ENCODE results near the gene TRAPPC13.
"Not testable (repeated sequence)": the region's sequence is repeated elsewhere in the genome, so short reads cannot be mapped to it uniquely, and the experiment has no call there.

Gene TRAPPC13, protein sequence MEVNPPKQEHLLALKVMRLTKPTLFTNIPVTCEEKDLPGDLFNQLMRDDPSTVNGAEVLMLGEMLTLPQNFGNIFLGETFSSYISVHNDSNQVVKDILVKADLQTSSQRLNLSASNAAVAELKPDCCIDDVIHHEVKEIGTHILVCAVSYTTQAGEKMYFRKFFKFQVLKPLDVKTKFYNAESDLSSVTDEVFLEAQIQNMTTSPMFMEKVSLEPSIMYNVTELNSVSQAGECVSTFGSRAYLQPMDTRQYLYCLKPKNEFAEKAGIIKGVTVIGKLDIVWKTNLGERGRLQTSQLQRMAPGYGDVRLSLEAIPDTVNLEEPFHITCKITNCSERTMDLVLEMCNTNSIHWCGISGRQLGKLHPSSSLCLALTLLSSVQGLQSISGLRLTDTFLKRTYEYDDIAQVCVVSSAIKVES

GRCh38 chr5:65624571-65625555 is at the start of gene TRAPPC13, which contains the start of gene SHLD3:
TSS of gene TRAPPC13 (plus strand) at chr5:65625027. CDS start at chr5:65625061, 34 bp downstream.
TSS of gene SHLD3 (plus strand) at chr5:65625027. CDS start at chr5:65629588, 4,561 bp downstream.
- no peak for TF ChIP-seq Cebpa-rat (IDR thresholded peaks at IDR 0.05)
- H3K27ac ChIP-seq: peak within 1 kb of the TSS; percentile 71 to 93 (median 86)
- peaks cover 0 to 20% (median 6%) of the 10 kb centered on the region in 11 experiments; a peak in 8 of 22 replicates for H4K20me1 ChIP-seq
- no peaks in the 10 kb centered on the region for H3K9me3 ChIP-seq (replicated peaks in 1 of 11)
- peak within 1 kb of the TSS; percentile 80 to 98 (median 93) for H3K4me2 ChIP-seq
- no peaks in the 10 kb centered on the region for H3K27me3 ChIP-seq
- H3K4me3 ChIP-seq: peak within 1 kb of the TSS; percentile 67 to 93 (median 78)
- H3K36me3 ChIP-seq: peaks cover 13 to 28% (median 18%) of the 10 kb centered on the region in 11 experiments
- H3K4me1 ChIP-seq: peaks cover 24 to 41% (median 38%) of the 10 kb centered on the region in 10 experiments
- peak within 1 kb of the TSS; percentile 79 to 92 (median 86) for H3K9ac ChIP-seq

GRCh38 chr5:65577141-65577540 is 47.7 kb upstream of the TRAPPC13 start:
- TF ChIP-seq Cebpa-rat (IDR thresholded peaks at IDR 0.05): no peak
- H4K20me1 ChIP-seq: peaks cover 0 to 20% (median 5%) of the 10 kb centered on the region in 11 experiments; a peak in 5 of 22 replicates
- H3K4me1 ChIP-seq: peaks cover 0 to 14% (median 5%) of the 10 kb centered on the region in 10 experiments; a peak in 9 of 20 replicates
- no peaks in the 10 kb centered on the region for H3K27me3 ChIP-seq
- peak overlapping the region in 4 of 11 experiments; percentile 10 to 22 (median 17); a peak in 4 of 22 replicates for H3K4me2 ChIP-seq
- no peak overlapping the region for H3K9ac ChIP-seq
- H3K4me3 ChIP-seq: no peak overlapping the region
- H3K27ac ChIP-seq: no peak overlapping the region
- peaks cover 59 to 99% (median 83%) of the 10 kb centered on the region in 11 experiments for H3K36me3 ChIP-seq
- H3K9me3 ChIP-seq (replicated peaks in 1 of 11): no peaks in the 10 kb centered on the region

DNA sequence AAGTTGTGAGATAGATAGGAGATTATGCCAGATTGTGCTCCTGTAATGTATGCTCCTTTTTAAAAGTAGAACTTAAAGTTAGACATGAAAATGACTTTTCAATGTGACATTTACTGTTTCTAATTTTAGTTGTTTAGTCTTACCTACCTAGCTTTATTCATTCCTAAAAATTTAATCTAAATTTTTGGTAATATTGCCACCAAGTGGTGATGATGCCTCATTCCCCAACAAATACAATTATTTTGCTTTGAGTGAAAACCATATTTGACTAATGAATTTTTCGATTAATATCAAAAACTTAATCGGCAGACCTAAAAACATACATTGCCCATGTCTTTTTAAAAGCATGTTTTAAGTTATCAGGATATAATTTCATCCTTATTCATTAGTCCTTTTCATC is 36.1 kb upstream of the TRAPPC13 start:
- no peak overlapping the region for H3K4me3 ChIP-seq
- H4K20me1 ChIP-seq: peaks cover 0 to 9% (median 0%) of the 10 kb centered on the region in 11 experiments; a peak in 2 of 22 replicates
- H3K4me1 ChIP-seq: no peaks in the 10 kb centered on the region
- H3K27me3 ChIP-seq: no peaks in the 10 kb centered on the region
- H3K4me2 ChIP-seq: no peak overlapping the region
- no peaks in the 10 kb centered on the region for H3K9me3 ChIP-seq (replicated peaks in 1 of 11)
- H3K27ac ChIP-seq: no peak overlapping the region
- peaks cover 71 to 100% (median 91%) of the 10 kb centered on the region in 11 experiments for H3K36me3 ChIP-seq
- H3K9ac ChIP-seq: no peak overlapping the region
- no peak for TF ChIP-seq Cebpa-rat (IDR thresholded peaks at IDR 0.05)

GRCh38 chr5:65601761-65602160 is 23.1 kb upstream of the TRAPPC13 start:
- H4K20me1 ChIP-seq, H3K9ac ChIP-seq, H3K4me2 ChIP-seq, H3K27me3 ChIP-seq: not testable (repeated sequence)
- Histone ChIP-seq H3K27ac (peak overlapping the region in 2 of 11 experiments; percentile 42 to 49; a peak in 3 of 22 replicates), H3K9me3 (replicated peaks in 1 of 11) (peaks cover 25 to 40% (median 31%) of the 10 kb centered on the region in 11 experiments), H3K4me1 (peaks cover 0 to 13% (median 0%) of the 10 kb centered on the region in 10 experiments; a peak in 1 of 20 replicates), H3K36me3 (peaks cover 86 to 100% (median 98%) of the 10 kb centered on the region in 11 experiments), H3K4me3 (peak overlapping the region in 1 of 10 experiments; percentile 13; a peak in 1 of 20 replicates)

- H3K36me3 ChIP-seq: peaks cover 76 to 100% (median 93%) of the 10 kb centered on the region in 11 experiments
- no peak for TF ChIP-seq Cebpa-rat (IDR thresholded peaks at IDR 0.05)
- H3K4me3 ChIP-seq: no peak overlapping the region
- no peaks in the 10 kb centered on the region for H3K27me3 ChIP-seq
- H3K9me3 ChIP-seq (replicated peaks in 1 of 11): no peaks in the 10 kb centered on the region
- H3K4me2 ChIP-seq: no peak overlapping the region
- H3K4me1 ChIP-seq: no peaks in the 10 kb centered on the region
- no peak overlapping the region for H3K9ac ChIP-seq
- no peak overlapping the region for H3K27ac ChIP-seq
- peaks cover 0 to 9% (median 0%) of the 10 kb centered on the region in 11 experiments; a peak in 6 of 22 replicates for H4K20me1 ChIP-seq
Observed at GRCh38 chr5:65611524-65611923, 13.3 kb upstream of the TRAPPC13 start.

DNA sequence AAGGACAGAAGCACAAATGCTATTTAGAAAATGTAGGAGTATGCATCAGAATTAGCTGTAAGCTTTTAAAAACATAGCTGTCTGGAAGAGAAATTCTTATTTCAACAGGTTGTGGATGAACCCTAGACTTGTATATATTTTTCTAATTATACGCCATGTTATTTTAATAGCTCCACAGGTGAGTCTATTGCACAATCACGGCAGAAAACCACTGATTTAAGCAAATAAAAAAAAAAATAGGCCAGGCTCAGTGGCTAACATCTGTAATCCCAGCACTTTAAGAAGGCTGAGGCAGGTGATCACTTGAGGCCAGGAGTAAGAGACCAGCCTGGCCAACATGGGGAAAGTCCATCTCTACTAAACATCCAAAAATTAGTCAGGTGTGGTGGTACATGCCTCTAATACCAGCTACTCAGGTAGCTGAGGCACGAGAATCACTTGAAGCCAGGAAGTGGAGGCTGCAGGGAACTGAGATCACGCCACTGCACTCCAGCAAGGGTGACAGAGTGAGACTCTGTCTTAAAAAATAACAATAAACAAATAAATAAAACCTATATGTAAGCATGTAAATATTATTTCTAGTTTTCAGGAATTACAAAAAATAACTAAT is 12.4 kb upstream of the TRAPPC13 start:
- Histone ChIP-seq H3K36me3 (peaks cover 73 to 100% (median 92%) of the 10 kb centered on the region in 11 experiments), H3K4me2 (no peak overlapping the region), H3K9me3 (replicated peaks in 1 of 11) (no peaks in the 10 kb centered on the region), H3K27ac (no peak overlapping the region), H4K20me1 (peaks cover 0 to 15% (median 0%) of the 10 kb centered on the region in 11 experiments; a peak in 6 of 22 replicates), H3K27me3 (no peaks in the 10 kb centered on the region), H3K4me1 (no peaks in the 10 kb centered on the region), H3K9ac (no peak overlapping the region), H3K4me3 (no peak overlapping the region)
- peak in 1 of 11 experiments; percentile 50; a peak in 2 of 22 replicates for TF ChIP-seq Cebpa-rat (IDR thresholded peaks at IDR 0.05)

DNA sequence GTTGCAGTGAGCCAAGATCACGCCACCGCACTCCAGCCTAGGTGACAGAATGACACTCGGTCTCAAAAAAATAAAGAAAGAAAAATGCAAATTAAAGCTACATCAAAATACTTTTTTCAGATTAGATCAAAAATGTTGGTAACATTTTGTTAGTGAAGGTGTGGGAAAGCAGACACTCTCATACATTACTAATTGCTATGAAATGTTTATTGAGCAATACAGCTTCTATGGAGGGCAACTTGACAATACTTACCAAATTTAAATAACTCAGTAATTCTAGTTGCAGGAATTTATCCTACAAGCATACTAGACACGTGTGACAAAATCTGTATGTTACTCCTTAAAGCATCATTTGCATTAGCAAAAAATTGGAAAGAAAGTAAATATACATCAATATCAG is 4.8 kb upstream of the TRAPPC13 start:
- H3K9me3 ChIP-seq (replicated peaks in 1 of 11): no peaks in the 10 kb centered on the region
- TF ChIP-seq Cebpa-rat (IDR thresholded peaks at IDR 0.05): no peak
- peaks cover 0 to 43% (median 12%) of the 10 kb centered on the region in 11 experiments; a peak in 11 of 22 replicates for H4K20me1 ChIP-seq
- H3K4me1 ChIP-seq: peaks cover 11 to 30% (median 26%) of the 10 kb centered on the region in 10 experiments
- no peak overlapping the region for H3K4me3 ChIP-seq
- no peak overlapping the region for H3K9ac ChIP-seq
- H3K4me2 ChIP-seq: no peak overlapping the region
- no peaks in the 10 kb centered on the region for H3K27me3 ChIP-seq
- H3K36me3 ChIP-seq: peaks cover 13 to 44% (median 28%) of the 10 kb centered on the region in 11 experiments; a peak in 21 of 22 replicates
- no peak overlapping the region for H3K27ac ChIP-seq

- Histone ChIP-seq H4K20me1 (peaks cover 0 to 42% (median 9%) of the 10 kb centered on the region in 11 experiments; a peak in 10 of 22 replicates), H3K36me3 (peaks cover 0 to 25% (median 10%) of the 10 kb centered on the region in 11 experiments; a peak in 14 of 22 replicates), H3K9ac (peak overlapping the region in 2 of 11 experiments; percentile 46 to 84; a peak in 3 of 22 replicates), H3K4me1 (peaks cover 24 to 41% (median 38%) of the 10 kb centered on the region in 10 experiments), H3K4me2 (peak overlapping the region; percentile 15 to 97 (median 91); a peak in 20 of 22 replicates)
- H3K4me3 ChIP-seq; H3K27me3 ChIP-seq; H3K27ac ChIP-seq; H3K9me3 ChIP-seq (replicated peaks in 1 of 11): not testable (repeated sequence)
- TF ChIP-seq Cebpa-rat (IDR thresholded peaks at IDR 0.05): peak in 2 of 11 experiments; percentile 22 to 69; a peak in 1 of 22 replicates
Observed at GRCh38 chr5:65621961-65622360, 2.9 kb upstream of the TRAPPC13 start.

Data from BLaER1 treated with 17β-estradiol and CSF1 and Interleukin-3, amounts not matched to agents 10 nM and 100 nM (cell line).